Measurements from ENCODE around the gene SAMD11.

- TF ChIP-seq CTCF (IDR thresholded peaks at IDR 0.05; ENCODE audit: insufficient read depth, low read length) (no peak), REST (IDR thresholded peaks at IDR 0.05; ENCODE audit: insufficient replicate concordance, low read depth) (no peak), GABPA (IDR thresholded peaks at IDR 0.05; ENCODE audit: low read depth) (no peak), POLR2AphosphoS5 (IDR thresholded peaks at IDR 0.05; ENCODE audit: low read depth) (no peak), SPI1 (IDR thresholded peaks at IDR 0.05; ENCODE audit: borderline replicate concordance, low read depth) (no peak)
These were observed 68.2 kb downstream of the SAMD11 start for GRCh38 chr1:991895-992294.
